CD8-positive, alpha-beta memory T cell (primary cell): ENCODE measurements around the gene VWF. TPM values are rescaled to one million over a fixed set of nuclear protein-coding genes. Genes with fewer than 3 reads are reported as not detected.
A peak's percentile ranks its signal among the peaks of the same experiment; 100 is the strongest.
"Not testable (repeated sequence)": the region's sequence is repeated elsewhere in the genome, so short reads cannot be mapped to it uniquely, and the experiment has no call there.

Experiments used
- CTCF ChIA-PET: fragments of 350-600 bp; sonication (Branson Sonifier 250); formaldehyde crosslinking; loops from one replicate; lab custom pipeline; 2021; ENCODE audit warnings: antibody characterized with exemption; lab: Charles Lee
- POLR2A ChIA-PET: fragments of 350-600 bp; sonication (Branson Sonifier 250); formaldehyde crosslinking; loops from one replicate; lab custom pipeline; 2021; ENCODE audit warnings: antibody characterized with exemption; lab: Charles Lee
- DNase-seq, 5 donors: peaks; one replicate each; pipeline versions ENCODE4 v3.0.0 to v3.0.0-alpha.2; 2020 to 2022; ENCODE audit warnings: mixed read lengths in 1 of 5
- H3K27ac ChIP-seq: one replicate; pipeline ENCODE4 v1.7.0; 2013; ENCODE audit warnings: low read depth, mild to moderate bottlenecking, low read length, moderate library complexity
- H3K27me3 ChIP-seq: 2 replicates; pipeline ENCODE4 v1.7.0; 2013; ENCODE audit warnings: low read length, mild to moderate bottlenecking; ENCODE audit not compliant: insufficient read depth, poor library complexity, severe bottlenecking
- H3K36me3 ChIP-seq: 2 replicates; pipeline ENCODE4 v1.7.0; 2013; ENCODE audit warnings: mild to moderate bottlenecking, low read length, moderate library complexity; ENCODE audit not compliant: insufficient read depth
- H3K4me1 ChIP-seq: 2 replicates; pipeline ENCODE4 v1.7.0; 2013; ENCODE audit warnings: mild to moderate bottlenecking, low read length, moderate library complexity; ENCODE audit not compliant: insufficient read depth
- H3K4me3 ChIP-seq: 2 replicates; pipeline ENCODE4 v1.7.0; 2013; ENCODE audit warnings: mild to moderate bottlenecking, low read length
- H3K9me3 ChIP-seq: 2 replicates; pipeline ENCODE4 v1.7.0; 2013; ENCODE audit warnings: mild to moderate bottlenecking, low read length
- H3K27ac Mint-ChIP-seq, 8 donors: one replicate each; pipeline ENCODE4 v1.8.0; 2020 to 2021; ENCODE audit warnings: mixed read lengths in 8 of 8, mild to moderate bottlenecking in 6 of 8, inconsistent platforms in 3 of 8, moderate library complexity in 3 of 8
- H3K27me3 Mint-ChIP-seq, 2 donors: one replicate each; pipeline ENCODE4 v1.8.0; 2020 to 2021; ENCODE audit warnings: mixed read lengths in 2 of 2, mild to moderate bottlenecking in 1 of 2, moderate library complexity in 1 of 2
- H3K36me3 Mint-ChIP-seq, 3 donors: one replicate each; pipeline ENCODE4 v1.8.0; 2020 to 2021; ENCODE audit warnings: mixed read lengths in 3 of 3, inconsistent platforms in 1 of 3, mild to moderate bottlenecking in 1 of 3
- H3K4me1 Mint-ChIP-seq, 3 donors: one replicate each; pipeline ENCODE4 v1.8.0; 2020 to 2021; ENCODE audit warnings: mixed read lengths in 3 of 3, inconsistent platforms in 1 of 3, mild to moderate bottlenecking in 1 of 3
- H3K4me3 Mint-ChIP-seq, 7 donors: one replicate each; pipeline ENCODE4 v1.8.0; 2020 to 2021; ENCODE audit warnings: mixed read lengths in 7 of 7, mild to moderate bottlenecking in 6 of 7, moderate library complexity in 4 of 7, inconsistent platforms in 2 of 7
- H3K9me3 Mint-ChIP-seq, 5 donors: one replicate each; pipeline ENCODE4 v1.8.0; 2020 to 2022; ENCODE audit warnings: mixed read lengths in 5 of 5, mild to moderate bottlenecking in 3 of 5, moderate library complexity in 2 of 5, inconsistent platforms in 1 of 5
- polyA plus RNA-seq: library from polyadenylated mRNA; unstranded; fragments of 300-500 nt; fragmentation: Illumina TruSeq; gene quantifications from one replicate; pipeline ENCODE4 v1.2.3, GENCODE V29; 2021
- total RNA-seq, 2 experiments: library from RNA; stranded (reverse); gene quantifications; one replicate each; pipeline ENCODE4 v1.2.3, GENCODE V29; 2021

The VWF gene
- total and polyA plus RNA-seq, 3 experiments from 2014 or later: 0.02 TPM; not detected in 2

DNA sequence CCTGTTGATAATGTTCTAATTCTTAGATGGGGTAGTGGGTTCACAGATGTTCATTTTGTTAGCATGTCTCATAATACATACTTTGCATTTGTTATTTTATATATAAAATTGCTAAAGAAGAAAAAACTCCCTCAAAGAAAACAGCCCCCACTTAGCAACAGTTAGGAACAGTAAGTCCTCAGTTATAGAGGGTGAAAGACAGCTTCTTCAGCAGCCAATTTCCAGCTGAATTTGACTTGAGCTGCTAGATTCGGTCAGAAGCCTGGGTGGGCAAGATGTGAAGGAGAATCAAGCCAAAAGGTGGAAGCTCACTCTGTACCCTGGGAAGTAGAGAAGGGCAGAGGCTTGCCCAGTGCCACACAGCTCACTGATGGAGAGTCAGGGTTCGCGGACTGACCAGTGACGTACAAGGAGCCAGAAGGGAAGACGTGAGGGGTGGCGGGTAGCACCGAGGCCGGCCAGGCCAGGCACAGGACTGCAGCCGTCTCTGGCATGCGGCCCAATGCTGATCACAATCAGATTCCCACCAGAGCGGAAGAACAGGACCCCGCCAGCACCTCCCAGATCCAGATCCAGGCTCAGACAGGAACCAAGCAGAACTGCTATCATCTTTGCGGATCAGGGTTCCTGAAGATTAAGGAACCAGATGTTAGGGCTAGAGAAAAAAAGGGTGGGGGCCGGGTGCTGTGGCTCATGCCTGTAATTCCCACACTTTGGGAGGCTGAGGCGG is 30.4 kb upstream of the VWF start:
- Mint-ChIP-seq H3K27ac (no peak overlapping the region), H3K9me3 (peaks cover 0 to 1% (median 0%) of the 10 kb centered on the region in 5 donors), H3K27me3 (peaks cover 0 to 25% of the 10 kb centered on the region in 2 donors), H3K4me3 (no peak overlapping the region), H3K36me3 (no peaks in the 10 kb centered on the region), H3K4me1 (no peaks in the 10 kb centered on the region)
- no peak for DNase-seq
- Histone ChIP-seq H3K36me3 (no peaks in the 10 kb centered on the region), H3K27me3 (no peaks in the 10 kb centered on the region), H3K9me3 (no peaks in the 10 kb centered on the region), H3K27ac (no peak overlapping the region), H3K4me3 (no peak overlapping the region), H3K4me1 (no peaks in the 10 kb centered on the region)
- POLR2A ChIA-PET: no interaction called here
- CTCF ChIA-PET: no interaction called here

- POLR2A ChIA-PET, H3K4me1 Mint-ChIP-seq, DNase-seq, H3K36me3 Mint-ChIP-seq, H3K4me1 ChIP-seq, H3K27ac Mint-ChIP-seq, H3K36me3 ChIP-seq, H3K4me3 Mint-ChIP-seq, H3K27me3 ChIP-seq, H3K27ac ChIP-seq, H3K9me3 Mint-ChIP-seq, CTCF ChIA-PET, H3K9me3 ChIP-seq, H3K4me3 ChIP-seq: not testable (repeated sequence)
- peaks cover 0 to 29% of the 10 kb centered on the region in 2 donors for H3K27me3 Mint-ChIP-seq
Measured at GRCh38 chr12:6148722-6149121, 24.3 kb upstream of the VWF start.

DNA sequence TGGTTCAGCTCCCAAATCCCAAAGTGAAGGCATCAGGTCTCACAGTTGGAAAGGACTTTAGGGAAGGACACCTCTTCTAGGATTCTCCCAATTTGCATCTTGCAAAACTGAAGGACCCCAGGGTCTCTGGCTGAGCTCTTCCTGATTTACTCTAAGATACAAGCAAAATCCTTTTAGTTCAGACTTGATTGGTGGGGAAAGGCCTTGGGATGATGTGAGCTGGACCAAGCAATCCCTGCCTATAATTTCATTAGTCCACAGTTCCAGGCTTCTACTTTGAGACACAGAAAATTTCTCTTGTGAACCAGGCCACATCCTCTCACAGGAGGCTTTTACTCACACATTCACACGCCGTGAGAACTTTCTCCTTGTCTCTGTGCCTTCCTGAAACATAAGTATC is 23.6 kb upstream of the VWF start:
- ChIA-PET CTCF (no interaction called here), POLR2A (no interaction called here)
- Mint-ChIP-seq H3K4me3 (no peak overlapping the region), H3K36me3 (no peaks in the 10 kb centered on the region), H3K27ac (no peak overlapping the region), H3K27me3 (peaks cover 0 to 30% of the 10 kb centered on the region in 2 donors), H3K4me1 (peaks cover 0 to under 1% (median under 1%) of the 10 kb centered on the region in 3 donors), H3K9me3 (no peaks in the 10 kb centered on the region)
- Histone ChIP-seq H3K27ac (no peak overlapping the region), H3K27me3 (no peaks in the 10 kb centered on the region), H3K36me3 (no peaks in the 10 kb centered on the region), H3K9me3 (no peaks in the 10 kb centered on the region), H3K4me3 (no peak overlapping the region), H3K4me1 (peaks cover 7% of the 10 kb centered on the region)
- no peak for DNase-seq

GRCh38 chr12:6146951-6147350 is 22.5 kb upstream of the VWF start:
- Histone ChIP-seq H3K27ac (no peak overlapping the region), H3K4me3 (no peak overlapping the region), H3K27me3 (no peaks in the 10 kb centered on the region), H3K4me1 (peaks cover 7% of the 10 kb centered on the region), H3K9me3 (no peaks in the 10 kb centered on the region), H3K36me3 (no peaks in the 10 kb centered on the region)
- ChIA-PET CTCF (no interaction called here), POLR2A (no interaction called here)
- DNase-seq: no peak
- Mint-ChIP-seq H3K27me3 (peaks cover 0 to 32% of the 10 kb centered on the region in 2 donors), H3K4me1 (peaks cover 0 to 7% (median 4%) of the 10 kb centered on the region in 3 donors), H3K27ac (no peak overlapping the region), H3K4me3 (no peak overlapping the region), H3K9me3 (no peaks in the 10 kb centered on the region), H3K36me3 (no peaks in the 10 kb centered on the region)

DNA sequence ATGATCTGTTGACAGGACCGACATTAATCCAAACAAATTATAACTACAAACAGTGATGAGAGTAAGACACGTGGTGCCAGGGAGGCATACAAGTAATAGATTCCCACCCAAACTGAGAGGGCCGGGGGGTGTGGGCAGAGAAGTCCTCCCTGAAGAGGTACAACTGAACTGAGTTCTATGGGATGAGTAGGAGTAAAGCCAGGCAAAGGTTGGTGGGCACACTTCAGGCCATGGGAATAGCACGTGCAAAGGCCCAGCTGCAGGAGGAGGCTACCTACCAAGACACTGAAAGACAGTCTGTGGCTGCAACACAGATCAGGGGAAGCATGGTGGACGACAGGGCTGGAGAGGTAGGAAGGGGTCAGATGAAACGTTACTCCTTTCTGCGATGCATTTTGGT is 22.0 kb upstream of the VWF start:
- no peak overlapping the region for H3K27ac Mint-ChIP-seq

DNA sequence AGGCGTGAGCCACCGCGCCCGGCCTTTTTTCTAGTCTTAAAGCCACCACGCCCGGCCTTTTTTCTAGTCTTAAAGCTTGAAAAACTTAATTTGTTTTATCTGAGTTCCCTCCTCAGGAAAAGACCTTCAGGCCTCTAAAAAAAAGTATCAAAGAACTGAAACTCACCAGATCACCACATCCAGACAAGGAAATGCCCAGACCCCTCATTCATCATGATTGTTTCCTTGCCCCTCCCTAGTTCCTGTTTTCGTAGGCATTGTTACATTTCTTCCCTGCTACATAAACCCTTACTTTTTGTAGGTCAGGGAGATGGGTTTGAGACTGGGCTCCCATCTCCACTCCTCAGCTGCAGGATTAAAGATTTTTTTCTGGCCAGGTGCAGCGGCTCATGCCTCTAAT is 21.1 kb upstream of the VWF start:
- Histone ChIP-seq H3K9me3 (no peaks in the 10 kb centered on the region), H3K36me3 (no peaks in the 10 kb centered on the region), H3K4me1 (peaks cover 21% of the 10 kb centered on the region), H3K27ac (no peak overlapping the region), H3K4me3 (no peak overlapping the region), H3K27me3 (no peaks in the 10 kb centered on the region)
- ChIA-PET POLR2A (interaction anchor here (0.6 kb wide), 1 partner anchor 12 kb away, joined by 5 read pairs; no protein-coding TSS in a partner anchor), CTCF (no interaction called here)
- Mint-ChIP-seq H3K27ac (peak overlapping the region in 1 of 8 donors; percentile 6), H3K4me1 (peaks cover 11 to 20% (median 16%) of the 10 kb centered on the region in 3 donors), H3K4me3 (no peak overlapping the region), H3K36me3 (no peaks in the 10 kb centered on the region), H3K9me3 (no peaks in the 10 kb centered on the region), H3K27me3 (peaks cover 2 to 32% of the 10 kb centered on the region in 2 donors)
- no peak for DNase-seq

More for the DNA sequence above, 22.0 kb upstream of the VWF start:
- ChIA-PET POLR2A (no interaction called here), CTCF (no interaction called here)
- no peak overlapping the region for H3K4me3 ChIP-seq
- peaks cover 2 to 32% of the 10 kb centered on the region in 2 donors for H3K27me3 Mint-ChIP-seq
- no peaks in the 10 kb centered on the region for H3K9me3 ChIP-seq
- no peak for DNase-seq
- H3K27ac ChIP-seq: no peak overlapping the region
- peaks cover 12% of the 10 kb centered on the region for H3K4me1 ChIP-seq
- H3K4me3 Mint-ChIP-seq: no peak overlapping the region
- no peaks in the 10 kb centered on the region for H3K9me3 Mint-ChIP-seq
- no peaks in the 10 kb centered on the region for H3K36me3 ChIP-seq
- H3K27me3 ChIP-seq: no peaks in the 10 kb centered on the region
- H3K4me1 Mint-ChIP-seq: peaks cover 2 to 10% (median 7%) of the 10 kb centered on the region in 3 donors
- no peaks in the 10 kb centered on the region for H3K36me3 Mint-ChIP-seq

- Mint-ChIP-seq H3K27me3 (peaks cover 3 to 31% of the 10 kb centered on the region in 2 donors), H3K9me3 (no peaks in the 10 kb centered on the region), H3K4me3 (no peak overlapping the region), H3K36me3 (peaks cover 0 to 2% (median 0%) of the 10 kb centered on the region in 3 donors), H3K4me1 (peaks cover 21 to 29% (median 27%) of the 10 kb centered on the region in 3 donors), H3K27ac (peak overlapping the region in 1 of 8 donors; percentile 33)
- CTCF ChIA-PET: no interaction called here
- H3K27ac ChIP-seq: no peak overlapping the region
- H3K9me3 ChIP-seq: no peaks in the 10 kb centered on the region
- POLR2A ChIA-PET: no interaction called here
- no peak for DNase-seq
- no peak overlapping the region for H3K4me3 ChIP-seq
- no peaks in the 10 kb centered on the region for H3K36me3 ChIP-seq
- peaks cover 33% of the 10 kb centered on the region for H3K4me1 ChIP-seq
- no peaks in the 10 kb centered on the region for H3K27me3 ChIP-seq
Measured at GRCh38 chr12:6143303-6143675, 18.8 kb upstream of the VWF start.

DNA sequence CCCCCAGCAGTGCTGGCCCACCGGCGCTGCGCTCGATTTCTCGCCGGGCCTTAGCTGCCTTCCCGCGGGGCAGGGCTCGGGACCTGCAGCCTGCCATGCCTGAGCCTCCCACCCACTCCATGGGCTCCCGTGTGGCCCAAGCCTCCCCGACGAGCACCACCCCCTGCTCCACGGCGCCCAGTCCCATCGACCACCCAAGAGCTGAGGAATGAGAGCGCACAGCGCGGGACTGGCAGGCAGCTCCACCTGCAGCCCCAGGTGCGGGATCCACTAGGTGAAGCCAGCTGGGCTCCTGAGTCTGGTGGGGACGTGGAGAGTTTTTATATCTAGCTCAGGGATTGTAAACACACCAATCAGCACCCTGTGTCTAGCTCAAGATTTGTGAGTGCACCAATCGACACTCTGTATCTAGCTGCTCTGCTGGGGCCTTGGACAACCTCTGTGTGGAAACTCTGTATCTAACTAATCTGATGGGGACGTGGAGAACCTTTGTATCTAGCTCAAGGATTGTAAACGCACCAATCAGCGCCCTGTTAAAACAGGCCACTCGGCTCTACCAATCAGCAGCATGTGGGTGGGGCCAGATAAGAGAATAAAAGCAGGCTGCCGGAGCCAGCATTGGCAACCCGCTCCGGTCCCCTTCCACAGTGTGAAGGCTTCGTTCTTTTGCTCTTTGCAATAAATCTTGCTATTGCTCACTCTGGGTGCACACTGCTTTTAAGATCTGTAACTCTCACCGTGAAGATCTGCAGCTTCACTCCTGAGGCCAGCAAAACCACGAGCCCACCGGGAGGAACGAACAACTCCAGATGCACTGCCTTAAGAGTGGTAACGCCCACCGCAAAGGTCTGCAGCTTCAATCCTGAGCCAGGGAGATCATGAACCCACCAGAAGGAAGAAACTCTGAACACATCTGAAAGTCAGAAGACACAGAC is 18.2 kb upstream of the VWF start:
- peaks cover 21 to 29% (median 27%) of the 10 kb centered on the region in 3 donors for H3K4me1 Mint-ChIP-seq
- H3K27me3 ChIP-seq, H3K9me3 Mint-ChIP-seq, H3K36me3 Mint-ChIP-seq, H3K4me3 Mint-ChIP-seq, H3K4me3 ChIP-seq, H3K36me3 ChIP-seq, POLR2A ChIA-PET, DNase-seq, H3K27ac ChIP-seq, H3K9me3 ChIP-seq: not testable (repeated sequence)
- H3K4me1 ChIP-seq: peaks cover 33% of the 10 kb centered on the region
- H3K27ac Mint-ChIP-seq: peak overlapping the region in 2 of 8 donors; percentile 4 to 35
- H3K27me3 Mint-ChIP-seq: peaks cover 3 to 25% of the 10 kb centered on the region in 2 donors
- CTCF ChIA-PET: interaction anchor here (1.7 kb wide), 1 partner anchor 14 kb away, joined by 4 read pairs; no protein-coding TSS in a partner anchor
